DND-41 (cell line): Measurements from ENCODE around the gene STRADA.

Source experiments
- ATAC-seq: fragments of 200-7000 bp; cut with Tn5 transposase; 3 replicates; pipeline ENCODE4 v1.9.1; 2021; ENCODE audit warnings: low read depth; ENCODE audit not compliant: insufficient read depth
- DNase-seq: peaks from one replicate; pipeline ENCODE4 v3.0.0-alpha.2; 2020
- H2AFZ ChIP-seq: 2 replicates; pipeline ENCODE4 v1.6.0; 2012; ENCODE audit warnings: low read depth, low read length
- H3K27ac ChIP-seq: 2 replicates; pipeline ENCODE4 v1.5.1; 2012; ENCODE audit warnings: low read length, inconsistent platforms
- H3K27me3 ChIP-seq: fragments of 200-600 bp; sonication (generic); 2 replicates; pipeline ENCODE4 v1.6.0; 2012; ENCODE audit warnings: low read length, mild to moderate bottlenecking, inconsistent platforms; ENCODE audit not compliant: insufficient read depth, poor library complexity
- H3K36me3 ChIP-seq: 2 replicates; pipeline ENCODE4 v1.5.1; 2012; ENCODE audit warnings: low read length, inconsistent platforms; ENCODE audit not compliant: insufficient read depth
- H3K4me1 ChIP-seq: 2 replicates; pipeline ENCODE4 v1.5.1; 2012; ENCODE audit warnings: mild to moderate bottlenecking, low read length; ENCODE audit not compliant: insufficient read depth
- H3K4me2 ChIP-seq: 2 replicates; pipeline ENCODE4 v1.6.0; 2012; ENCODE audit warnings: mild to moderate bottlenecking, moderate library complexity, low read length, inconsistent platforms; ENCODE audit not compliant: insufficient read depth
- H3K4me3 ChIP-seq, 2 experiments: fragments of 200-600 bp in 1 of 2; shearing (Covaris generic) in 1 of 2; 2 replicates each; pipeline ENCODE4 v1.5.1; 2012 to 2016; ENCODE audit warnings: inconsistent platforms in 2 of 2, low read length in 2 of 2, mild to moderate bottlenecking in 2 of 2, low read depth in 1 of 2, moderate library complexity in 1 of 2
- H3K79me2 ChIP-seq: 2 replicates; pipeline ENCODE4 v1.6.0; 2012; ENCODE audit warnings: low read length, inconsistent platforms; ENCODE audit not compliant: insufficient read depth
- H3K9ac ChIP-seq: 2 replicates; pipeline ENCODE4 v1.6.0; 2012; ENCODE audit warnings: low read depth, mild to moderate bottlenecking, inconsistent platforms, low read length, moderate library complexity
- H3K9me3 ChIP-seq: 2 replicates; pipeline ENCODE4 v1.5.1; 2012; ENCODE audit warnings: low read length, moderate library complexity, mild to moderate bottlenecking, inconsistent platforms; ENCODE audit not compliant: insufficient read depth, severe bottlenecking
- H4K20me1 ChIP-seq: 2 replicates; pipeline ENCODE4 v1.6.0; 2012; ENCODE audit warnings: low read length; ENCODE audit not compliant: insufficient read depth
- CTCF ChIP-seq: IDR thresholded peaks from 2 replicates; pipeline ENCODE4 v1.5.1; 2012; ENCODE audit warnings: borderline replicate concordance, low read length, moderate library complexity, mild to moderate bottlenecking; ENCODE audit not compliant: poor library complexity, severe bottlenecking; ENCODE audit errors: extremely low read depth
- EZH2 ChIP-seq: IDR thresholded peaks from 3 replicates; pipeline ENCODE4 v1.6.1; 2012; ENCODE audit warnings: borderline replicate concordance, low read depth, mild to moderate bottlenecking, moderate library complexity, low read length, inconsistent platforms; ENCODE audit not compliant: severe bottlenecking

Gene STRADA

GRCh38 chr17:63768433-63768832, 26.8 kb upstream of the STRADA start:
- ATAC-seq = no peak
- no peak overlapping the region for H3K4me2 ChIP-seq
- no peak overlapping the region for H2AFZ ChIP-seq
- H3K4me3 ChIP-seq = no peak overlapping the region
- no peak overlapping the region for H3K27ac ChIP-seq
- no peaks in the 10 kb centered on the region for H3K9me3 ChIP-seq
- H3K36me3 ChIP-seq = peaks cover 57% of the 10 kb centered on the region
- H3K79me2 ChIP-seq = peaks cover 86% of the 10 kb centered on the region
- DNase-seq = no peak
- H3K27me3 ChIP-seq = no peaks in the 10 kb centered on the region
- TF ChIP-seq CTCF (no peak), EZH2 (no peak)
- peaks cover 20% of the 10 kb centered on the region for H4K20me1 ChIP-seq
- H3K9ac ChIP-seq = no peak overlapping the region
- H3K4me1 ChIP-seq = peaks cover 26% of the 10 kb centered on the region

GRCh38 chr17:63766754-63767153, 25.2 kb upstream of the STRADA start:
- Histone ChIP-seq H3K36me3 (peaks cover 73% of the 10 kb centered on the region), H3K9ac (no peak overlapping the region), H3K27me3 (no peaks in the 10 kb centered on the region), H3K27ac (no peak overlapping the region), H3K4me2 (no peak overlapping the region), H3K79me2 (peaks cover 72% of the 10 kb centered on the region), H4K20me1 (peaks cover 14% of the 10 kb centered on the region), H3K9me3 (no peaks in the 10 kb centered on the region), H2AFZ (no peak overlapping the region), H3K4me1 (peaks cover 22% of the 10 kb centered on the region), H3K4me3 (no peak overlapping the region)
- TF ChIP-seq EZH2 = no peak
- no peak for TF ChIP-seq CTCF
- no peak for DNase-seq
- no peak for ATAC-seq

GRCh38 chr17:63764716-63765115, 23.1 kb upstream of the STRADA start:
- no peaks in the 10 kb centered on the region for H3K9me3 ChIP-seq
- no peak overlapping the region for H3K27ac ChIP-seq
- no peak for ATAC-seq
- H3K9ac ChIP-seq = no peak overlapping the region
- H4K20me1 ChIP-seq = peaks cover 10% of the 10 kb centered on the region
- no peaks in the 10 kb centered on the region for H3K27me3 ChIP-seq
- peaks cover 84% of the 10 kb centered on the region for H3K36me3 ChIP-seq
- H3K4me1 ChIP-seq = peaks cover 7% of the 10 kb centered on the region; the same call in 1 of the 2 replicates
- no peak overlapping the region for H3K4me2 ChIP-seq
- no peak for DNase-seq
- no peak overlapping the region for H2AFZ ChIP-seq
- TF ChIP-seq EZH2 (no peak), CTCF (no peak)
- H3K79me2 ChIP-seq = peaks cover 52% of the 10 kb centered on the region
- no peak overlapping the region for H3K4me3 ChIP-seq
